Anterior cingulate cortex (tissue), 58 donors: Measurements from ENCODE around the gene CAPN10.
"Not testable (repeated sequence)": the region's sequence is repeated elsewhere in the genome, so short reads cannot be mapped to it uniquely, and the experiment has no call there.

Source experiments
- DNase-seq, 58 donors: peaks; one replicate each; lab custom pipeline; 2025; lab: John Stamatoyannopoulos, UW

CAPN10 gene

DNA sequence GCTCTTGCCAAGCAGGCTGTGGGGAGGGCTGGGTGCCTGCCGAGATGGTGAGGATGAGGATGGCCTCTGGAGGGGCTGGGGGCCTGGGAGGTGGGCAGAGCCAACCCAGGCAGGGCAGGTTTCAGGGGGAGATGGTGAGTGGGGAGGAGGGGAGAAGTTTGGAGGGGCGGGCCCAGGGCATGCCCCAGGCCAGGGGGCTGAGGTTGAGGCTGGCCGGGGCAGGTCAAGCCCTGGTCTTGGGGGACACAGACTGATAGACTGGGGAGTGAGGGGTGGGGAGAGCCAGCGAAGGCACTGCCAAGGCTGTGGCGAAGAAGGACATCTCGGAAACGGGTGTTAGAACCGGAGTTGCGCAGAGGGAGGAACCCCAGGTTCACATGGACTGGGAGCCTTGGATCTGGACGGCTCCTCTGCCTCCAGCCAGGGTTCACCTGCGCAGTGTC, 12.6 kb downstream of the CAPN10 start:
- DNase-seq, result no peak

DNA sequence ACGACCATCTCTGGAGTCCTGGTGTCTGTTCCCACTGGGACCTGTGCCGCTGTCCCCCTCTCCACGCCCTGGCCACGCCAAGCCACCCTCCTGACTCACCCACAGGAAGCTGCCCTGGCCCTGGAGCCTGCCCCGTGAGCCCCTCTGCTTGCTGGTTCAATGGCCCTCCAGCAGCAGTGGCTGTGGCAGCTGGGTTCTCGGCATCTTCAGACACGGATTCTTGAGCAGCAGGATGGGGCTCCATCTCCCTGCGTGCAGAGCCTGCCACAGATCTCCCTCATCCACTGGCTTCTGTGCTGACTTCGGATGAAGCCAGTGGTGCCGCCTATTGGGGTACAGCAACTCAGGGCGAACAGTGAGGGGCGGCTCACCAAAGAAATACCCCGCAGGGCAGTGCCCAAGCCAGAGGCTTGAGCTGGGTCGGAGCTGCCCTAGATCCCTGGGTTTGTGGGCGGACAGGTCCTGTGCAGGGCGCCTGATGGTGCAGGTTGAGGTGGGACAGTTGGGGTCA, 14.0 kb downstream of the CAPN10 start:
- no peak for DNase-seq

DNA sequence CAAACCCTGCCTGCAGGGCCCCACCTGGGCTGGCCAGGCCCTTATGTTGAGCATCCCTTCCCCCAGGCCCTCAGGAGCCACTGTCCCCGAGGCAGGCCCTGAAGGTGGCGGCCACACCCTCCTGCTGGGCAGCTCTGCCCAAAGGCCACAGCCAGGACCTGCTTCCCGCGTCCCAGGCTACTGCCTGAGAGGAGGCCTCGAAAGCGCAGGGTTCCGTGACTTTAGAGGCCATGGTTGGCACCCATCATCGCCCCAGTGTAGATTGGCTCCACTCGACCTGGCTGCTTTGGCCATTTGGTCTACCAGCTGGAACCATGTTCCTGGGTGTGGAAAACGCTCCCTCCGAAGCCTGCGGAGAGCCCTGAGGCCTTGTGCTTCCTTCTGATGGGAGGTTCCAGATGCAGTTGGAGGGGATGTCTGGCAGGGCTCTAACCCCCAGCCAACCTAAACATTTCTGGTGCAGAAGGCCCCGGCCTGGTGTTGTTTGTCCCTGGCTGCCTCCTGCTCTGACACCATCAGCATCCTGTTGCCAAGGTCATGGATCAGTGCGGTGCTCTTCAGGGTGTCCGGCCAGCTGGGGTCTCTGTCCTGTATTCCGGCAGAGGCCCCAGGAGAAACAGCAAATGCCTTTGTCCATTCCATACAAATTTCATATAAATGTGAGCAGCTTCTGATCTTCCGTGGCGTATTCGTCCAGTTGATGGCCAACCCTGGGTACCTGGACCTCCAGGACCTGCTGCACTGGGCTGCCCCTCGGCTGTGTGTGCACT, 14.7 kb downstream of the CAPN10 start:
- no peak for DNase-seq

DNA sequence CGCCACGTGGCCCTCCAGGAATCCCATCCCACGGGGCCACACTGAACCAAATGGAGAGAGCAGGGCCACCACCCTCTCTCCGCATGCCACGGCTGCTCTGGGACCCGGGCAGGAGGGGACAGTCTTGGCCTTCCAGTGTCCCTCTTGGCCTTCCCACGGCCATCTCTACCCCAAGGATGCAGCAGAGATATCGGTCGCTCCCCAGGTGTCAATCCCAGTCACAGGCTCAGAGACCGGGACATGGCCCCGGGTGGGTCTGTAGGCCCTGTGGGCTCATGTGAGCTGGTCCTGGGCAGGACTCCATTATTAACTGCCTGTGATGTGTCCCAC, 15.3 kb downstream of the CAPN10 start:
- DNase-seq, result no peak

DNA sequence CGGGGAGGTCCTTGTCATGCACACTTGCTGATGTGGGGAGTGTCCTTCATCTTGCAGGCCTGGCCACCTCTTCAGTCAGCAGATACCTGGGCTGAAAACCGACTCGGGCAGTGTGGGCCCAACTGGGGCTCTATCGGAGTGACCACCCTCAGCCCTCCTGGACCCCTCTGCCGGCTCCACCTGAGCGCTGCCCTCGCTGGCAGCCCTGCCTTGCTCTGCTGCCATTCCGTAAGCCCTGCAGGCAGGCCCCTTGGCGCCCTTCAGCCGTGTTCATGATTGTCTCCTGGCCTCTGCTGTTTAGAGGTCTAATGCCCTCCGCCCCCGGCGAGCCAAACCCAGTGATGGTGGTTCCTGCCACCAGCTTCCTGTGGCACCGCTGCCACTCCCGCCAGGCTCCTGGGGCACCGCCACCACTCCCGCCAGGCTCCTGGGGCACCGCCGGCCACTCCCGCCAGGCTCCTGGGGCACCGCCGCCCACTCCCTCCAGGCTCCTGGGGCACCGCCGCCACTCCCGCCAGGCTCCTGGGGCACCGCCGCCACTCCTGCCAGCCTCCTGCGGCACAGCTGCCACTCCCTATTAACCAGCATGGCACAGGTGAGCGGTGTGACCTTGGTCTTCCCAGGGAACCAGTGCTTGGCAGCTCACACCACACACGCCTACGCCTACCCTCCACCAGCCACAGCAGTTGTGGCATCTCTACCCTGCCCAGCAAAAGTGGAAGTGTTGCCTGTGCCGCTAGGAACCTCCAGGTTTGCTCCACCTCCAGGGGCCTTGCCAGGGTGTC, 15.9 kb downstream of the CAPN10 start:
- no peak for DNase-seq

DNA sequence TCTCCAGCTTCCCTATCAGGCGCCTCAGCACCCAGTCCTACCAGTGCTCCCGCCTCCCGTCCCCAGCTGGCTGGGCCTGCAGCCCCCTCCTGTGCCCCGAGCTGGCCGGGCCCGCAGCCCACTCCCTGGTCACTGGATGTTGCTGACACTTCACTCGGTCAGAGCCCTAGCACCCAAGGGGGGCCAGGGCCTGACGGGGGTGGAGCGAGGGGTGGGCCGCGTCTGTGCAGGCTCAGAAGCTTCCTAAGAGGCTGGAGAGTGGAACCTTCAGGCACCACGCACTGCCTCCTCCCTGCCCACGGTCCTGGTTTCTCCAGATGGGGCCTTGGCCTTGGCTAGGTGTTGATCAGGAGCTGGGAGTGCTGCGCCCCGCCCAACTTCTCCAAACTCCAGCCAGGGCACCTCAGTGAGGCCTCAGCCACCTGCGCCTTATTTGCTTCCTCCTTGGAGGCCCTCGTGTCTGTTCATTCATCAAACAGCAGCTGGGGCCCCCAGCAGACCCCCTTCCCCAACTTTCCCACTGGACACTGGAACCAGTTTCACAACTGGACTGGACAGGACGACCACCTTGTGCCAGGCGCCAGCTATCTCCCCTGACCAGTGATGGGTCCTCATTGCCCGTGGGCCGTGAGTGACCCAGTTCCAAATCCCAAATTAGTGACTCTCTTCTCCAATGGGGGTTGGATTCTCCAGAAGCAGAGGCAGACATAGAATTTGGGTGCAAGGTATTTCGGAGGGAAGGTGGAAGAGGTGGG, 16.7 kb downstream of the CAPN10 start:
- DNase-seq, result no peak

DNA sequence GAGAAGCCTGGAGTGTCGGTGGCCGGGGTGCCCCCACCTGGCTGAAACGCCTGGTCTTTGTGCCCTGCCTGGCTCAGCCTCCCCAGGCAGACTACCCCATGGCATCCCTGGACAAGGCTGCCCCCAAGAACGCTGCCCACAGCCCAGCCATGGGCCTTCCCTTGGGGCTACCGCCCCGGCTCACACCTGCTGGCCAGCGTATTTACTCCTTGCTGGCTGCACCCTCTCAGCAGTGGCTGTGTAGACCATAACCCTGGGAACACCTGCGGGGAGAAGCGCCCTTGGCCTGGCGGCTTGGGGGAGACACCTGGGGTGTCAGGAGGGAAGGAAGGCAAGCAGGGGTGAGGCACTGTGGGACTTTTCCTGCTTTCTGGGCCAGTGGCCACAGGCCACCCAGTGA, 17.3 kb downstream of the CAPN10 start:
- DNase-seq, result no peak

DNA sequence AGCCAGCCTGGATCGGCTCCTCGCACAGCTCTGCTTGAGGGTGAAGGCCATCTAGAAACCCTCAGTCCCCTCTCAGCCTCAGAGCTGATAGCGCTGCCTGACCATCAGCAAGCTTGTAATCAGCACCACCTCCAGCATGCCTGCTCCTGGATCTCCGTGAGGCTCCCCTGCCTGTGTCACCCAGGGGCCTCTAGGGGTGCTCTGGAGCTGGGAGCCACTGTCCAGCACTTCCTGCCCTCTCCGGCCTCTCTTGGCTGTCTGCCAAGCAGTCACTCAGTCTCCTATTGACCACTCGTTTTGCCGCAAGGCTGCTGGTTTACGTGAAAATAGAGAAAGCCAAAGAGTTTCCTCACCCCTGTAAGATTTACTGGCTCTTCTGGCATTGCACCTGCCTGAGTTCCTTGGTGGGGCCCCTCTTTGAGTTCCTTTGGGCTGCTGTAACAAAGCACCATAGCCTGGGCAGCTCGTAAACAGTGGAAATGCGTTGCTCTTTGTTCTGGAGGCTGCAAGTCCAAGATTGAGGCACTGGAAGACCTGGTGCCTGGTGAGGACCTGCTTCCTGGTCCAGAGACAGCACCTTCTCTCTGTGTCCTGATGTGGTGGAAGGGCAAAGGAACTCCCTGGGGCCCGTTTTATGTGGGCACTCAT, 17.9 kb downstream of the CAPN10 start:
- peak in 55 of 58 donors; percentile 15 to 98 (median 67) for DNase-seq

DNA sequence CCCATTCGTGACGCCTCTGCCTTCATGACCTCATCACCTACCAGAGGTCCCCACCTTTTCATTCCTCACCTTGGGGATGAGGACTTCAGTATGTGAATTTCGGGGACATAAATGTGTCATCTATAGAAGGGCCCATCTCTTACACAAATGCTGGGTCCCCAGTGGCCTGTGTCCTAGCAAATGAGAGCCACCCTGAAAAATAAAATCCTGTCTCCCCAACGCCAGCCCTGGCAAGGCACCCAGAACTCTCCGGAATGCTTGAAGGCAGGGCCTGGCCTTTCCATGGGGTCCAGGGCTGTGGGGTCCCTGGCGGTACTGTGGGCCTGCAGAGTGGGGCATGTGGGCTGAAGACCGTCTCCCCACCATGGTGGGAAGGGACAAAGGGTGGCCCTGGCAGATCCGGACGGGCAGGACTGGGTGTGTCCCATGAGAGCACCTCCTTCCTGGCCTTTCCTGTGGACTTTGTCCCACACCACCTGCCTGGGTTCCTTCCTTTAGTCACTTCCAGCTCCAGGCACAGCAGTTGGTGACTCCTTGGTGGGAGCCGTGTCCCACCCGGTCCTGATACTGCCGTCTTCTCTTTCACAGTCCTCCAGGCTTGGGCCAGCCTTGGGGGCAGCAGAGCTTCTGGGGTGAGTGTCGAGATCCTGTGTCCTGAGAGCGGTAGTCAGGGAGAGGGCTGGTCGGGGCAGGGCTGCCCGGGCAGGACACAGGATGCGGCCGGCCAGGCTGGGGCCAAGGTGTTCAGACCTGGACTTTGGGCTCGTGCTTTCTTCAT, 18.6 kb downstream of the CAPN10 start:
- no peak for DNase-seq

DNA sequence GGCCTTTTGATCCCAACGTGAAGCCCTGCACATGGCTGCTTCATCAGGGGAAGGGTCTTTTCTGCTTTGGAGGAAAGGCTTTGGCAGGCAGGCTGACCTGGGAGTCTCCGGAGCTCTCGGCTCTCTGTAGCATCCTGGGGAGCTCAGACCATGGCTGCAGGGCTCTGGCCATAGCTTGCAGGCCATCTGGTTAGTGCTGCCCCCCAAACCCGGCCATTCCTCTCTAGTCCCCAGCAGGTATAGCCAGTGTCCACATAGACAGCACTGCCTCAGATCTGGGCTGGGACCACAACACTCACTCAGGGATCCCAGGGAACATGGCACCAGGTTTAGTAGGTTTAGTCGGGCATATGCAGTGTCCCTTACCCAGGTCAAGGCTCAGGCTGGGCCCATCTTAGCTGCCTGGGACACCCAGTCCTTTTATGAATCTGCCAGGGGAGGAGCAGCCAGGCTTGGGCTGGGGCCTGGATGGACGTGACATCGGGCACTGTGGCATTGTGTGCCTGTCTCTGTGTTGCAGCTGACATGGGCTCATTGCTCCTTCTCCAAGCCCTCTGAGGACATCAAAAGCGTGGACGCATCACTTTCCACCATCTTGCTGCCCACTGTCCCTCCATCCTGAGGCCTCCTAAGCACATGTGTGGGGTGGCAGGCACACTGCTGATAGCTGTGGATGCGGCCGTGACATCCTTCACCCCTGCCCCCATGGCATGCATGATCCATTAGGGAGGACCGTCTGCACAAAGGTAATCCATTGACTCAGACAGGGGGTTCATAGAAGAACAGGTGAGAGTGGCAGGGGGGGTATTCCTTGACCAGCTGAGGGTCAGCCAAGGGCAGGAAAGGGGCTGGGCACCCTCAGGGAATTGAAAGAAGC, 19.6 kb downstream of the CAPN10 start:
- no peak for DNase-seq

DNA sequence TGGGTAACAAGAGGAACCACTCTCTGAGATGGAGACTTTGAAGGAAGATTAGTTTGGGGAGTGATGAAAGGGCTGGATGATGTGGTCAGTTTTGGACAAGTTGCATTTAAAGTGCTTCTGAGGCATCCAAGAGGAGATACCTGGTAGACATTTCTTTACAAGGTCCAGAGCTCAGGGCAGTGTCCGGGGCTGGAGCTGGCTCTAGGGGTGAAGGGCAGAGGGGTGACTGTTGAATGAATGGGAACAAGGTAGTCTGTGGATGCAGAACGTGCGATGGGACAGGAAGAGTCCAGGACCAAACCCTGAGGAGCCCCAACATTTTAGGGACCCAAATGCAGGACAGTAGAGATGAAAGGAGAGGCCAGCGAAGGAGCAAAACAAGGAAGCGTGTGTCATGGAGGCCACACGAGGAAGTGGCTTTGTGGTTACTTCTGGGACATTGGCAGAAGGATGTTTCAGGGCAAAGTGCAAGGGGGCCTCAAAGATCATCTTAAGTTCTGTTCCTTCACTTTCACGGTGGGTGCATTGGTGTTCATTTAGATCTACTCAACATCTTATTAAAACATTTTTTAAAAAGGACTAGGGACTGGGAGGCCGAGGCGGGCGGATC, 25.2 kb downstream of the CAPN10 start:
- no peak for DNase-seq

DNA sequence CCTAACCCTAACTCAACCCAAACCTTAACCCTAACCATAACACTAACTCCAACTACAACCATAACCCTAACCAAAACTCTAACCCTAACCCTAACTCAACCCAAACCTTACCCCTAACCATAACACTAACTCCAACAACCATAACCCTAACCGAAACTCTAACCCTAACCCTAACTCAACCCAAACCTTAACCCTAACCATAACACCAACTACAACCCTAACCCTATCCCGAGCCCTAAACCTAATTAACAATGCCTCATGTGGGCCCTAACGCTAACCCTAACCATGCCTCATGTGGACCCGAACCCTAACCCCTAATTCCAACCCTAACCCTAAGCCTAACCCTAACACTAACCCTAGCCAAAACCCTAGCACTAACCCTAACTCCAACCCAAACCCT, 27.2 kb downstream of the CAPN10 start:
- DNase-seq, result no peak

DNA sequence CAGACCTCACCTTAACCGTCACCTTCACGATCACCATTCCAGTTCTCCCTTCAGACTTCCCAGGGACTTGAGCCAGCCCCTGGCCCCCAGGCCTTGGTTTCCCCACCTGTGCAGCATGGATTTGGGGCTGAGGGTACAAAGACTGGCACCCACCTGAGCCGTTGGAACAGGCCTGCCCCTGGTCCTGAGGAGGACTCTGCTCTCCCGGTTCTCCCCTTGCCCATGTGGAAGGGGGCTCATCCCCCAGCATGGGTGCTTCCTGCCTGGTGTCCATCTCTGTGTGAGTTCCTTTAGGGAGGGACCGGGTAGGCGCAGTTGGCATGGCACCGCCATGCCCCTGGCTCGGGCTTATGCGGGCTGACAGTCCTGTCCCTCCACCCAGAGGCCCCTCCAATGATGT, 27.9 kb downstream of the CAPN10 start:
- DNase-seq, result no peak

DNA sequence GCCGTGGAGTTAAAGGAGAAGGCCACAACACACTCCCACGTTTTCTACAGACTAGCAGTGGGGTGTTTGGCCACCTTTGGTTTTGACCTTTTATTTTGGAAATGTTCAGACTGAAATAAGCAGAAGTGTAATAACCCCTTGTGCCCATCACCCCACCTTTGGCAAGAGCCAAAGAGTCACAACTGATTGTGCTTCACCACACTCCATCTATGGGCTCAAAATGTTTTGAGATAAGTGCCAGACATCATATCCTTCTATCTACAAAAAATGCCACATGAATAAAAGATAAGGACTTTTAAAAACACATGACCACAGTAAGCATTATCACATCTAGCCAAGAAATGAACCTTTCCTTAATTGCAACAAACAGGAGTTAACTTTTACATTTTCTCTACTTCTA, 28.9 kb downstream of the CAPN10 start:
- DNase-seq, result no peak

DNA sequence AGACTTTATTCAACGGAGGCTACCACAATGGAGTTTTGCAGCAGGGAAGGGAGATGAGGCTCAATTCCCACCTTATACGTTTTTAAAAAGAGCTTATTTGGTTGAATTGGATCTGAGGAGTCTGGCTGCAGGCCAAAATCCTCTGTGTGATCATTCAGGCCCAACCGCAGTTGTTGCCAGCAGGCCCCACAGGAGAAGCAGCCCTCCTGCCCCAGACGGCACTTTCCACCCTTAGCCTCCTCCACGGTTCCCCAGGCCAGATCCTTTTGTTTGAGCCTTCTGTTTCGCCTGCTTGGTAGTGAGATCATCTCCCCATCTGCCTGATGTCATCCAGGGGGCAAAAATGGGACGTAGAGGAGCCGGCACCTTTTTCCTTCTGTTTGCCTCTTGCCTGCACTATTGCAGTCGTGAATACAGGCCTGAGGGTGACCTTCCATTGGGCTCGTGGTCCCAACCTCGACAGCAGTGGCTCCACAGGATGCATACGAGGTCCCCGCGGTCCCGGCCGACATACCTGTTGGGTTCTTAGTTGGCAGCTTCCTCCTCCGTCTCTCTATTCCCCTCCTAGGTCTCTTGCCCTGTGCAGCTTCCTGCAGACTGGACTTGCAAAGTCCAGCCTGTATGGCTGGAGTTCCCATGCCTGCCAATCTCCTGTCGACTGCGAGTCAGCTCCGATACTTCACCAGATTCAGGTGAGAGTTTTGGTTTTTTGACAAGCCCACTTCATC, 29.4 kb downstream of the CAPN10 start:
- peak in 1 of 58 donors; percentile 45 for DNase-seq

DNA sequence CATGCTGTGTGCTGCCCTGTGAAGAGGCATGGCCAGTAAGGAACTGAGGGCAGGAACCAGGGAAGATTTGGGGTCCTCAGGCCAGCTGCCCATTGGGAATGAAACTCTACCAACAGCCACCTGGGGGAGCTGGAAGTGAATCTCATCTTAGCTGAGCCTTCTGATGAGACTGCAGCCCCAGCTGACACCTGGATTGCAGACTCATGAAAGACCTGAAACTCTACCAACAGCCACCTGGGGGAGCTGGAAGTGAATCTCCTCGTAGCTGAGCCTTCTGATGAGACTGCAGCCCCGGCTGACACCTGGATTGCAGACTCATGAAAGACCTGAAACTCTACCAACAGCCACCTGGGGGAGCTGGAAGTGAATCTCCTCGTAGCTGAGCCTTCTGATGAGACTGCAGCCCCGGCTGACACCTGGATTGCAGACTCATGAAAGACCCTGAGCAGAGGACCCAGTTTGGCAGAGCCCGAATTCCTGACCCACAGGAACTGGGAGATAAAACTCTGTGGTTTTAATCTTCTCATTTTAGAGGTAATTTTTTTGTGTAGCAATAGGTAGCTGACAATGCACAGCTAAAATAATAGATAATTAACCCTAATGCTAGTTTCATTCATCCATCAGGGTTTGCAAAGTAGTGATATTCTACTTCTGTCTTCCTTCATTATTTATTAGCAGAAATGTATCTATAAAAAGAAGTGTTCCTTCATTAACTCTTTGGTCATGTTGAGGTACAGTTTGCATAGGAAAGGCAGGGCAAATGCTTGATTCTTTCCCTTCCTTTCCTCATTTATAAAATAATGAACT, 30.5 kb downstream of the CAPN10 start:
- not testable (repeated sequence) for DNase-seq

DNA sequence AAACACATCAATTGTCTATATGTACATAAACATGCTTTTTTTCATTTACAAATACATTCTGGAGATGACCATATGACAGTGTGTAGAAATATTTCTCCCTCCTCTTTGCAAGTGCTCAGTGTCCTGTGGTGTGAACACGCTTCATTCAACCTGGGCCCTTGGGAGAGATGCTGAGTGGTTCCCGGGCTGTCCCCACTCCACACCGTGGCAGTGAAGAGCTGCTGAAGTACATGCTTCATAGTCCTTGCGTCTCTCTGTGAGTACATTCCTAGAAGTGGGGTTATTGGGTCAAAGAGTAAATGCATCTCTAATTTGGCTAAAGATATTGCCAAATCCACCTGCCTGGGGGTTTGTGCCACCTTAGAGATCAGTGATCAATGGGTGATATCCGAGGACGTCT, 32.2 kb downstream of the CAPN10 start:
- DNase-seq, result no peak
